IMR-90 (cell line): Measurements from ENCODE around the gene GBA2. TPM values are rescaled to one million over a fixed set of nuclear protein-coding genes. Genes with fewer than 3 reads are reported as not detected.

Experiments
- ATAC-seq: fragments of 200-7000 bp; cut with Tn5 transposase; 2 replicates; pipeline ENCODE4 v1.9.1; 2020; ENCODE audit warnings: low read depth, mild to moderate bottlenecking, moderate library complexity
- BruUV-seq: library from RNA; stranded (reverse); fragments of 400-500 nt; replicated peaks from 2 replicates; lab custom pipeline; 2021; lab: Mats Ljungman, UMichigan
- CTCF ChIA-PET: fragments of 300-600 bp; formaldehyde crosslinking; extraction: SDS; loops from one replicate; lab custom pipeline; 2021; ENCODE audit warnings: antibody characterized with exemption; lab: Yijun Ruan, JAX
- POLR2A ChIA-PET: fragments of 300-600 bp; sonication (Branson Sonifier 250); formaldehyde crosslinking; loops from one replicate; lab custom pipeline; 2022; ENCODE audit warnings: antibody characterized with exemption; ENCODE audit not compliant: unreplicated experiment; lab: Charles Lee
- DNase-seq: peaks from one replicate; pipeline ENCODE4 v3.0.0; 2013
- H2AFZ ChIP-seq: replicated peaks from 2 replicates; pipeline ENCODE3; 2013; ENCODE audit warnings: low read length, mild to moderate bottlenecking; ENCODE audit not compliant: poor library complexity
- H2AK5ac ChIP-seq: 2 replicates; pipeline ENCODE4 v1.6.1; 2013; ENCODE audit warnings: low read depth, low read length, inconsistent platforms
- H2AK9ac ChIP-seq: replicated peaks from 2 replicates; pipeline ENCODE3; 2013; ENCODE audit warnings: mild to moderate bottlenecking, low read depth, low read length, moderate library complexity; ENCODE audit not compliant: poor library complexity
- H2BK120ac ChIP-seq: 2 replicates; pipeline ENCODE4 v1.6.1; 2013; ENCODE audit warnings: low read depth, low read length, inconsistent platforms
- H2BK15ac ChIP-seq: 3 replicates; pipeline ENCODE4 v1.6.1; 2013; ENCODE audit warnings: low read depth, low read length, inconsistent platforms
- H2BK20ac ChIP-seq: 2 replicates; pipeline ENCODE4 v1.6.1; 2013; ENCODE audit warnings: low read depth, mild to moderate bottlenecking, inconsistent platforms, low read length, moderate library complexity
- H2BK5ac ChIP-seq: 2 replicates; pipeline ENCODE4 v1.6.1; 2013; ENCODE audit warnings: mild to moderate bottlenecking, low read depth, low read length, inconsistent platforms; ENCODE audit not compliant: poor library complexity, severe bottlenecking
- H3K14ac ChIP-seq: replicated peaks from 2 replicates; pipeline ENCODE4 v1.6.1; 2013; ENCODE audit warnings: low read depth, low read length, inconsistent platforms
- H3K18ac ChIP-seq: 2 replicates; pipeline ENCODE4 v1.6.1; 2013; ENCODE audit warnings: low read depth, low read length, control low read depth
- H3K23ac ChIP-seq: 2 replicates; pipeline ENCODE4 v1.6.1; 2013; ENCODE audit warnings: low read depth, low read length, inconsistent platforms
- H3K27ac ChIP-seq: 2 replicates; pipeline ENCODE4 v1.5.1; 2013; ENCODE audit warnings: mild to moderate bottlenecking, control low read depth, low read length; ENCODE audit not compliant: insufficient read depth
- H3K27me3 ChIP-seq: 2 replicates; pipeline ENCODE4 v1.6.1; 2013; ENCODE audit warnings: low read length; ENCODE audit not compliant: control insufficient read depth, insufficient read depth
- H3K36me3 ChIP-seq: 2 replicates; pipeline ENCODE4 v1.6.1; 2013; ENCODE audit warnings: low read length, mixed read lengths; ENCODE audit not compliant: control insufficient read depth, insufficient read depth
- H3K4ac ChIP-seq: 2 replicates; pipeline ENCODE4 v1.6.1; 2013; ENCODE audit warnings: low read depth, low read length, inconsistent platforms
- H3K4me1 ChIP-seq: 2 replicates; pipeline ENCODE4 v1.6.1; 2013; ENCODE audit warnings: low read length, mixed read lengths; ENCODE audit not compliant: control insufficient read depth, insufficient read depth
- H3K4me2 ChIP-seq: 2 replicates; pipeline ENCODE4 v1.6.1; 2013; ENCODE audit warnings: low read depth, mild to moderate bottlenecking, control low read depth, low read length, moderate library complexity
- H3K4me3 ChIP-seq: 2 replicates; pipeline ENCODE4 v1.5.1; 2013; ENCODE audit warnings: low read depth, mild to moderate bottlenecking, control low read depth, low read length, moderate library complexity; ENCODE audit not compliant: insufficient read depth
- H3K56ac ChIP-seq: 2 replicates; pipeline ENCODE4 v1.6.1; 2013; ENCODE audit warnings: low read length, inconsistent platforms; ENCODE audit not compliant: insufficient read depth; ENCODE audit errors: extremely low read depth
- H3K79me1 ChIP-seq, 2 experiments: 2 replicates each; pipeline ENCODE4 v1.6.1; 2013; ENCODE audit warnings: low read length in 2 of 2, inconsistent platforms in 1 of 2, low read depth in 1 of 2
- H3K9ac ChIP-seq: 2 replicates; pipeline ENCODE4 v1.6.1; 2013; ENCODE audit warnings: low read depth, low read length, control low read depth
- H3K9me1 ChIP-seq: 2 replicates; pipeline ENCODE4 v1.6.1; 2013; ENCODE audit warnings: low read length, inconsistent platforms; ENCODE audit not compliant: insufficient read depth
- H3K9me3 ChIP-seq: 2 replicates; pipeline ENCODE4 v1.6.1; 2013; ENCODE audit warnings: low read length; ENCODE audit not compliant: control insufficient read depth, insufficient read depth
- H4K20me1 ChIP-seq: 2 replicates; pipeline ENCODE4 v1.6.1; 2013; ENCODE audit warnings: low read length, inconsistent platforms; ENCODE audit not compliant: insufficient read depth
- H4K5ac ChIP-seq: 2 replicates; pipeline ENCODE4 v1.6.1; 2013; ENCODE audit warnings: mild to moderate bottlenecking, low read depth, low read length, control low read depth
- H4K8ac ChIP-seq, 2 experiments: 2 replicates each; pipeline ENCODE4 v1.6.1; 2013; ENCODE audit warnings: low read depth in 2 of 2, low read length in 2 of 2, control low read depth in 1 of 2, inconsistent platforms in 1 of 2
- H4K91ac ChIP-seq: 2 replicates; pipeline ENCODE4 v1.6.1; 2013; ENCODE audit warnings: low read depth, low read length, inconsistent platforms; ENCODE audit not compliant: insufficient read depth
- BHLHE40 ChIP-seq: fragments of 150-350 bp; IDR thresholded peaks from 2 replicates; pipeline ENCODE4 v1.6.1; 2016; ENCODE audit warnings: mild to moderate bottlenecking, low read depth, low read length
- CEBPB ChIP-seq: IDR thresholded peaks from 2 replicates; pipeline ENCODE4 v1.6.1; 2012; ENCODE audit warnings: low read depth, low read length, improper control_type of control experiment
- CHD1 ChIP-seq: IDR thresholded peaks from 2 replicates; pipeline ENCODE4 v1.6.1; 2012; ENCODE audit warnings: low read depth, low read length, improper control_type of control experiment
- FOS ChIP-seq: fragments of 150-350 bp; IDR thresholded peaks from 2 replicates; pipeline ENCODE4 v1.6.1; 2016; ENCODE audit warnings: low read depth, low read length
- MAFK ChIP-seq: IDR thresholded peaks from 2 replicates; pipeline ENCODE4 v1.6.1; 2012; ENCODE audit warnings: low read depth, low read length, improper control_type of control experiment
- MAZ ChIP-seq: IDR thresholded peaks from 2 replicates; pipeline ENCODE4 v1.6.1; 2012; ENCODE audit warnings: low read depth, mild to moderate bottlenecking, low read length, improper control_type of control experiment, moderate library complexity, borderline replicate concordance
- MXI1 ChIP-seq: IDR thresholded peaks from 2 replicates; pipeline ENCODE4 v1.6.1; 2012; ENCODE audit warnings: low read depth, mild to moderate bottlenecking, low read length, moderate library complexity, borderline replicate concordance
- NFE2L2 ChIP-seq: fragments of 150-350 bp; IDR thresholded peaks from 2 replicates; pipeline ENCODE4 v1.6.1; 2016; ENCODE audit warnings: low read depth, mild to moderate bottlenecking, low read length
- POLR2A ChIP-seq: IDR thresholded peaks from 2 replicates; pipeline ENCODE4 v1.6.1; 2012; ENCODE audit warnings: mild to moderate bottlenecking, low read depth, low read length
- RAD21 ChIP-seq: IDR thresholded peaks from 2 replicates; pipeline ENCODE4 v1.6.1; 2012; ENCODE audit warnings: low read length, improper control_type of control experiment
- RCOR1 ChIP-seq: IDR thresholded peaks from 2 replicates; pipeline ENCODE4 v1.6.1; 2012; ENCODE audit warnings: mild to moderate bottlenecking, low read length, improper control_type of control experiment; ENCODE audit not compliant: insufficient replicate concordance
- RFX5 ChIP-seq: IDR thresholded peaks from 2 replicates; pipeline ENCODE4 v1.8.0; 2012; ENCODE audit warnings: low read depth, mild to moderate bottlenecking, low read length, moderate library complexity
- SMC3 ChIP-seq: fragments of 150-350 bp; IDR thresholded peaks from 2 replicates; pipeline ENCODE4 v1.6.1; 2016; ENCODE audit warnings: low read depth, mild to moderate bottlenecking, antibody characterized with exemption, low read length, moderate library complexity
- WGBS, 2 experiments: methylation state at CpG; one replicate each; pipeline versions ENCODE4 v1.1.5 to v1.1.7; 2013; ENCODE audit warnings: missing lambda C conversion rate in 2 of 2; ENCODE audit not compliant: insufficient read length in 1 of 2; ENCODE audit errors: extremely low coverage in 2 of 2; 5-methylcytosine and 5-hydroxymethylcytosine counted together
- dilution Hi-C: fragments of 300-500 bp; cut with HindIII; formaldehyde crosslinking; loops from one replicate; pipeline ENCODE4 v1.14.3; 2018; ENCODE audit warnings: low sequenced_read_pairs; ENCODE audit not compliant: unreplicated experiment
- in situ Hi-C: fragments of 300-500 bp; cut with MboI; formaldehyde crosslinking; loops from 3 replicates; pipeline ENCODE4 v1.14.3; 2019; ENCODE audit warnings: low sequenced_read_pairs, inconsistent platforms, mixed read lengths
- intact Hi-C: fragments of 100-400 bp; cut with micrococcal nuclease; formaldehyde crosslinking; loops from 2 replicates; pipeline ENCODE4 v1.10.0; 2022
- polyA plus RNA-seq, 3 experiments: library from polyadenylated mRNA; depleted of rRNA; stranded (reverse); fragments of >200 nt; gene quantifications; 2 replicates each; pipeline ENCODE4 v1.2.3, GENCODE V29; 2012; ENCODE audit warnings: low replicate concordance in 1 of 3
- total RNA-seq: library from RNA; depleted of rRNA; stranded (reverse); fragments of >200 nt; gene quantifications from 2 replicates; pipeline ENCODE4 v1.2.3, GENCODE V29; 2012
- TF ChIP-seq, protein P1 (sequence below): fragments of 150-350 bp; IDR thresholded peaks from 2 replicates; pipeline ENCODE4 v1.6.1; 2016; ENCODE audit warnings: low read depth, mild to moderate bottlenecking, low read length, moderate library complexity, borderline replicate concordance
- TF ChIP-seq, protein P2 (sequence below): fragments of 150-350 bp; IDR thresholded peaks from 2 replicates; pipeline ENCODE4 v1.6.1; 2017; ENCODE audit warnings: mild to moderate bottlenecking, antibody characterized with exemption, low read length, low read depth
- TF ChIP-seq, protein P3 (sequence below): conservative IDR thresholded peaks from 2 replicates; pipeline ENCODE4 v1.5.1; 2012; ENCODE audit warnings: mild to moderate bottlenecking, low read depth, low read length, improper control_type of control experiment

Gene GBA2
- total and polyA plus RNA-seq, 2 of the 4 experiments (the other 2 are of a cell fraction): 18.1 to 38.2 TPM

DNA sequence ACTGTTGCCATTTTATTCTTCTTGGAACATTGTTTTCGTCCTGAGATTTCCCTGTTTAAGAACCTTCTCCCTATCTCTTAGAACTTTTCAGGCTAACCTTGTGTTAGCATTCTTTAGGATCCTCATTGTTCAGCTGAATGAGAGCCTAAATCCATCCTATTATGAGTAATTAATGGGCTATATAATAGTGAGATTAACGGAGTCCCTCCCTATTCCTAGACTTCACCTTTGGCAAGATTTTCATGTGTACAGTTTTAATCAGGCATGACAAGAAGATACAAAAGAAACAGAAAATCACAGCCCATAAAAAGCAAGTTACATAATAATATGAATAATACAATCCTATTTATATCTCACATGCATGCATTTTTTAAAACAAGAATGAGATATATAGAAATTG lies 14.2 kb upstream of the GBA2 start:
- Histone ChIP-seq H2BK120ac (no peak overlapping the region), H4K8ac (no peak overlapping the region), H3K36me3 (no peaks in the 10 kb centered on the region), H2AFZ (no peak overlapping the region), H2AK9ac (no peak overlapping the region), H3K27me3 (peaks cover 3% of the 10 kb centered on the region), H3K79me1 (no peaks in the 10 kb centered on the region), H3K9ac (no peak overlapping the region), H2AK5ac (no peak overlapping the region), H2BK20ac (no peak overlapping the region), H3K4me3 (no peak overlapping the region), H3K9me3 (no peaks in the 10 kb centered on the region), H3K9me1 (no peaks in the 10 kb centered on the region), H3K23ac (no peak overlapping the region), H3K27ac (no peak overlapping the region), H2BK5ac (no peak overlapping the region), H3K56ac (no peak overlapping the region), H3K4me2 (no peak overlapping the region), H4K91ac (no peak overlapping the region), H3K4me1 (no peaks in the 10 kb centered on the region), H2BK15ac (no peak overlapping the region), H3K4ac (no peak overlapping the region), H3K18ac (no peak overlapping the region), H4K5ac (no peak overlapping the region), H4K20me1 (no peaks in the 10 kb centered on the region), H3K14ac (no peak overlapping the region)
- in situ Hi-C loops: no loop called here
- ATAC-seq (no peak), DNase-seq (no peak)
- CTCF ChIA-PET: interaction anchor here (0.7 kb wide), 2 partner anchors 119 to 197 kb away, joined by 3 read pairs; no protein-coding TSS in a partner anchor
- no CpG with 5 or more reads among the region's 2 CpGs for WGBS, 2 experiments
- intact Hi-C loops: no loop called here
- TF ChIP-seq RCOR1 (no peak), NFE2L2 (no peak), POLR2A (no peak), CEBPB (no peak), MAFK (no peak), RFX5 (no peak), CHD1 (no peak), FOS (no peak), BHLHE40 (no peak), SMC3 (no peak), MXI1 (no peak), MAZ (no peak), RAD21 (no peak)
- TF ChIP-seq, protein P1, sequence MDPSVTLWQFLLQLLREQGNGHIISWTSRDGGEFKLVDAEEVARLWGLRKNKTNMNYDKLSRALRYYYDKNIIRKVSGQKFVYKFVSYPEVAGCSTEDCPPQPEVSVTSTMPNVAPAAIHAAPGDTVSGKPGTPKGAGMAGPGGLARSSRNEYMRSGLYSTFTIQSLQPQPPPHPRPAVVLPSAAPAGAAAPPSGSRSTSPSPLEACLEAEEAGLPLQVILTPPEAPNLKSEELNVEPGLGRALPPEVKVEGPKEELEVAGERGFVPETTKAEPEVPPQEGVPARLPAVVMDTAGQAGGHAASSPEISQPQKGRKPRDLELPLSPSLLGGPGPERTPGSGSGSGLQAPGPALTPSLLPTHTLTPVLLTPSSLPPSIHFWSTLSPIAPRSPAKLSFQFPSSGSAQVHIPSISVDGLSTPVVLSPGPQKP: no peak
- TF ChIP-seq, protein P2, sequence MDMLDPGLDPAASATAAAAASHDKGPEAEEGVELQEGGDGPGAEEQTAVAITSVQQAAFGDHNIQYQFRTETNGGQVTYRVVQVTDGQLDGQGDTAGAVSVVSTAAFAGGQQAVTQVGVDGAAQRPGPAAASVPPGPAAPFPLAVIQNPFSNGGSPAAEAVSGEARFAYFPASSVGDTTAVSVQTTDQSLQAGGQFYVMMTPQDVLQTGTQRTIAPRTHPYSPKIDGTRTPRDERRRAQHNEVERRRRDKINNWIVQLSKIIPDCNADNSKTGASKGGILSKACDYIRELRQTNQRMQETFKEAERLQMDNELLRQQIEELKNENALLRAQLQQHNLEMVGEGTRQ: no peak
- TF ChIP-seq, protein P3, sequence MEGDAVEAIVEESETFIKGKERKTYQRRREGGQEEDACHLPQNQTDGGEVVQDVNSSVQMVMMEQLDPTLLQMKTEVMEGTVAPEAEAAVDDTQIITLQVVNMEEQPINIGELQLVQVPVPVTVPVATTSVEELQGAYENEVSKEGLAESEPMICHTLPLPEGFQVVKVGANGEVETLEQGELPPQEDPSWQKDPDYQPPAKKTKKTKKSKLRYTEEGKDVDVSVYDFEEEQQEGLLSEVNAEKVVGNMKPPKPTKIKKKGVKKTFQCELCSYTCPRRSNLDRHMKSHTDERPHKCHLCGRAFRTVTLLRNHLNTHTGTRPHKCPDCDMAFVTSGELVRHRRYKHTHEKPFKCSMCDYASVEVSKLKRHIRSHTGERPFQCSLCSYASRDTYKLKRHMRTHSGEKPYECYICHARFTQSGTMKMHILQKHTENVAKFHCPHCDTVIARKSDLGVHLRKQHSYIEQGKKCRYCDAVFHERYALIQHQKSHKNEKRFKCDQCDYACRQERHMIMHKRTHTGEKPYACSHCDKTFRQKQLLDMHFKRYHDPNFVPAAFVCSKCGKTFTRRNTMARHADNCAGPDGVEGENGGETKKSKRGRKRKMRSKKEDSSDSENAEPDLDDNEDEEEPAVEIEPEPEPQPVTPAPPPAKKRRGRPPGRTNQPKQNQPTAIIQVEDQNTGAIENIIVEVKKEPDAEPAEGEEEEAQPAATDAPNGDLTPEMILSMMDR: no peak
- POLR2A ChIA-PET: no interaction called here
- BruUV-seq: no TSS peak
- dilution Hi-C loops: no loop called here
